Activated CD8-positive, alpha-beta memory T cell treated with anti-CD3 and anti-CD28 coated beads, Interleukin-2, amount 50 U/mL, for 1 hour (primary cell): Measurements from ENCODE around the gene YIF1B.

Experiments
- DNase-seq: peaks from one replicate; pipeline ENCODE4 v3.0.0-alpha.2; 2020; ENCODE audit errors: extremely low read depth

Gene YIF1B

DNA sequence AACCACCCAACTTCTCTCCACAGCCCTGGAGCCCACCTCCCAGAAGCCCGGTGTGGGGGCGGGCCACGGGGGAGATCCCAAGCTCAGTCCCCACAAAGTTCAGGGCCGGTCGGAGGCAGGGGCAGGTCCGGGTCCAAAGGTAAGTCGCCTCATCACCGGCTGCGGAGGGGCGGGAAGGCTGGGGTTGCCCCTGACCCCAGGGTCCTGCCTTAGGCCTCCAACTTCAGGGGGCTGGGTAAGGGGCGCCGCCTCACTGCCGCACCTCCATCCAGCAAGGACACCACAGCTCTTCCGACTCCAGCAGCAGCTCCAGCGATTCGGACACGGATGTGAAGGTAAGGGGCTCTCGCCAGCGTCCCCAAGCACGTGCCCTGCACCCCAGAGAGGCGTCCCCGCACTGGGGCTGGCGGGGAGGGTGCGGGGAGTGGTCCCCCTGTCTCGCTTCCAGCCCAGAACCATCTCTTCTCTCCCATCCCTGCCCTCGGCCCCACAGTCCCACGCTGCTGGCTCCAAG lies 11.3 kb downstream of the YIF1B start:
- DNase-seq, result no peak

DNA sequence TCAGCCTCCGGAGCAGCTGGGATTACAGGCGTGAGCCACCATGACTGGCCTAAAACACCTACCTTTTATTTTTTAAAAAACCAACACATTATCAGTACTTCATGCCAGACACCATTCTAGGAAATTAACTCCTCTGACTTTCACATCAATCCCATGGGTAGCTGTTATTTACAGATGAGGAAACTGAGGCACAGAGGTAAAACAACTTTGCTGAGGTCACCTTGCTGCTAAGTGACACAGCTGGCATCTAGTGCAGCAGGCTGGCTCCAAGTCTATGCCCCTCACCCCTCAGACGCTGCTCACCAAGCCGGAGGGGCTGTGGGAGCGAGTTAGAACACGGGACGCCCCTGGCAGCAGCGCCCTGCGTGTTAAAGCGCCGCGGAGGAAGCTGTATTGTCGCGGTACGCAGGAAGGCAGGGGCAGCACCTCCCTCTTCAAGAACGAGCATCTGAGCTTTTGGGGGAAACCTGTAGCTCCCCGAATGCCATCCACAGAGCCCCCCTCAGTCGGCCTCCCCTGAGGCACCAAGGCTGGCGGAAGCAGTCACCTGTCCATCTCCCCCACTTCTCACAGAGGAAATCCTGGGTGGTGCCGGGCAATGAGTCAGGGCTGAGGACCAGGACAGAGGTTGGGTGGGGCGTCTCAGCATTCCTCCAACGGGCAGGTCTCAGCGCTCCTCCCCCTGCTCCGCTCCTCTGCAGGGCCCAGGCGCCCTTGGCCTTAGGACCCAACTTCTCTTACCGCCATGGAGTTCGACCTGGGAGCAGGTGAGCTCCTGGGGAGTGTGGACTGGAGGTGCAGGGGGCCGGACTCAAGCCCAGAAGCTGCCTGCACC lies 12.0 kb downstream of the YIF1B start, which contains the start of gene C19orf33:
Gene C19orf33, plus strand, starts transcription at position 735 of the 835 bp plus-strand sequence. Its CDS starts 11 bp downstream, at position 746.
- no peak for DNase-seq

DNA sequence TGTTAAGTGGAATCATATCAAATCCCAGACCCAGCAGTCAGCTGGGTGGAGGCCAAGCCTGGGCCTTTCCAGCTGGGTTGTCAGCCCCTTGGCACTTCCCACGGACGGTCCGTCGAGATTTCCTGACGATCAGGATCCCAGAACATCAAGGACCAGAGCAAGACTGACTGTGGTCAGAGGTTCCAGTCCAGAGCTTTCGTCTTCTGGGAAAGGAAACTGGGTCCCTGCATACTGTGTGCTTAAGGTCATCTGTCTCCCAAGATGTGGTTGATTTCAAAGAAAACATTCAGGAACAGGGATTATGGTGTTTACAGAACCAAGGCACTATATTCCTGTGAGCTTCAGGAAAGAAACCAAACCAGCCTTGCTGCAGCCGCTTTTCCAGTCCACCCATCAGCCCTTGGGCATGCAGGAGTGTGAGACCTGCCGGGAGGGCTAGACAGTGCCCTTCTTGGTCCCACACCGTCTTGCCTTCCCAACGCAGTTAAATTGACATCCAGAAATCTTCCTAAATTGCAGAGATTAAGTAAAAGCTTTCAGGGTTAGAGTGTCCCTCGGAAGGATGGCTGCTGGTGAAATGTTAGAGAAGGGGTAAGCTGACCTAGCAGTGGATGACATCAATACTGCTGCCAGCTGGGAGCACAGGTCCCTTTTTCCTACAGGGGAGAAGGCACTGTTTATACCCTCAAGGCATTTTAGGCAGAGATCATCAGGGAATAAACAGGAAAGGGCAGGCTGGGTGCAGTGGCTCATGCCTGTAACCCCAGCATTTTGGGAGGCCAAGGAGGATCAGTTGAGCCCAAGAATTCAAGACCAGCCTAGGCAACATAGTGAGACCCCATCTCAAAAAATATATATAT lies 16.7 kb downstream of the YIF1B start:
- no peak for DNase-seq

DNA sequence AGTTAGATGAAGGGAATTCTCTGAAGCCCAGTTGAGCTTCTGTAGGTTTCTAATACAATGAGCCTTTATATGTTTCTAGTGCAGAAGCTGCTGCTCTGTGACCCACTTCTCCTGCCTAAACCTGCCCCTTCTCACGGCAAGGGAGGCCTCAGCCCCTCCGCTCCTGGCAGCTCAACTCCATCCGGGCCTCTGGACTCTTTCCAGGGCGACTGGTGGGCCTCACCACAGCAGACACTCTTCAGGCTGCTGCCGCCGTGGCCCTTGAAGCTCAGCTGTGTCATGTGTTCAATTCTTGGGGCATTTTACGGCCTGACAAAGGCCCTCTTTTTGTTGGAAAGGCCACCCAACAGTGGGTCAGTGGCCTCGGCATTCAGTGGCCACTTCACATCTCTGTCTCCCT lies 21.7 kb downstream of the YIF1B start:
- no peak for DNase-seq

DNA sequence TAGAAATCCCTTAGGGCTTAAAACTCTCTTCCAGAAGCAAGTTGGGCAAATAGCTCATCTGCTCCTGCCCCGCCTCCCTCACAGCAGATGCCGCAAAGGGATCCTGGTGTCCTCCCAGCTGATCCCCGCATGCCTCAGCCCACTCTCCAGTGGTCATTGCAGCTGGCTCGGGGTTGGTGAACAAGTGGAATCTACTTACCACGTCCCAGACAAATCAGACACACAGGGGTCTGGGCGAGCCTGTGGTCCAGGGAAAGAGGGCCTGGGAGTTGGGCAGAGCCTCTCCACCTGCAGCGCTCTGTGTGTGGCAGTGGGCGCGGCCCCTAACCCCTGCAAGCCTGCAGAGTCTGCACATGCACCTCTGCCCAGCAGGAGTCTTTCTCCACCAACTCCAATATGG lies 22.5 kb downstream of the YIF1B start:
- DNase-seq, result no peak

DNA sequence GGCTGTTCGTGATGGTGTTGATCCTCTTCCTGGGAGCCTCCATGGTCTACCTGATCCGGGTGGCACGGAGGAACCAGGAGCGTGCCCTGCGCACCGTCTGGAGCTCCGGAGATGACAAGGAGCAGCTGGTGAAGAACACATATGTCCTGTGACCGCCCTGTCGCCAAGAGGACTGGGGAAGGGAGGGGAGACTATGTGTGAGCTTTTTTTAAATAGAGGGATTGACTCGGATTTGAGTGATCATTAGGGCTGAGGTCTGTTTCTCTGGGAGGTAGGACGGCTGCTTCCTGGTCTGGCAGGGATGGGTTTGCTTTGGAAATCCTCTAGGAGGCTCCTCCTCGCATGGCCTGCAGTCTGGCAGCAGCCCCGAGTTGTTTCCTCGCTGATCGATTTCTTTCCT lies 23.9 kb downstream of the YIF1B start:
- no peak for DNase-seq

DNA sequence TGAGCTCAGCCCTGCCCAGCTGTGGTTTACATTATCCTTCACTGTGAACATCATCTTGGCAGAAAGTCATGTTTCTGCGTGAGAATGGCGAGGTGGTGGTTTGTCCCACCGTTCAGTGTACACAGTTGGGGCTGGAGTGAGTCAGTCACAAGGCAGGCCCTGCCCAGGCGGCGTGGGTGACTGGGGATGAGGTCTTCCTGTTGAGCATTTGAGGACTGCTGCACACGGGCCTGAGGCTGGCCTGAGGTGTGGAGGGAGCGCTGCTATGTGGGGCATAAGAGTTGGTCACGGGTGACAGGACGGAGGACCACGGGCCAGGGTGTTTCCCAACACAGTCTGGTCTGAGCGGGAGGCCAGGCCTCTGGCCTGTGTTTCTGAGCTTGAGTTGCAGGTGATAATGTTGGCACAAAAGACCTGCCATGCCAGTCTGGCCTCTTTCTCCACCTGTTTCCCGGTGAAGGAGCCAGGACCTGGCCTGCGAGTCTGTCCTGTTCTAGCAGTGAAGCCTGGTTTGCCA lies 25.1 kb downstream of the YIF1B start:
- DNase-seq, result no peak

DNA sequence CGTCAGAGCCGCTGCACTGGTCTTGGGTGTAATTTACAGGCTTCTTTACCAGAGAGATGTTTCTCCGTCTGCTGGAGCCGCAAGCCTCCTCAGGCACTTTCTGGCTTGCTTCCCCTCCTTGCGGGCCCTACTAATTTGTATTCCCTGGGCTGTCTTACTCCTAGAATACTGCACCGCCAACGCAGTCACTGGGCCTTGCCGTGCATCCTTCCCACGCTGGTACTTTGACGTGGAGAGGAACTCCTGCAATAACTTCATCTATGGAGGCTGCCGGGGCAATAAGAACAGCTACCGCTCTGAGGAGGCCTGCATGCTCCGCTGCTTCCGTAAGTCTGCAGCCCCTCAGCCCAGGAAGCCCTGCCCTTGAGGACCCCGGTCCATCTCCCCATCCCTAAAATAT lies 25.8 kb downstream of the YIF1B start:
- DNase-seq, result no peak

DNA sequence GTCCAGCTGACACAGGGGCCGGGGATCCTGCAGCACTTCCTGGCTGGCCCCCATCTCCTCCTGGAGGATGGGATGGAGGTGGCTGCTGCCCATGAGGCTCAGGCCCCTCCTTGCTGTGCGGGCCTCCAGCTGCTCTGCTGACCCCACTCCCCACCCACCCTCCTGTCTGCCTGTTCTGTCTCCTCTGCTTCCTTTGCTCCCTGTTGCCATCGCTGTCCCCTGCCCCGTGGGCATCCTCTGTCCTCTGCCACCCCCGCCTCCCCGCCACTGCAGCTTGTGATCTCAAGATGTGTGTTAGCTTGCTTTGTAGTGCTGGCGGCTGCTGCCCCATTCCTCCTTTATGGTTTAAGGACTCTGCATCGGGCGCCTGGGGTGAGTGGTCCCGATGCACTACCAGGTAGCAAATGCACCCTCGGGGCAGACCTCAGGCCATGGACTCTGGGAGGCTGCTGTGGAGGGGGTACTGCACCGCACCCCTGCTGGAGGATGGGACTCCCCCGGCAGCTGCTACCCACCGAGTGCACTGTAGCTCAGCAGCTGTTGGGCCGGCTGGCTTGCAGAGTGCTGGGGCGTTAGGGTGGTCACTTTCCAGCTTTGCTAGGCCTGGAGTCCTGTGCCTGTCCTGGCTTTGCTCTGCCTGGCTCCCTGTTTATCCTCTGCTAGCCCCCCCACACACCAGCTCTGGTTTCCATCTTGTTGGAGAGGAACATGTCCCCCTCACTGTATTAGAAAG lies 27.5 kb downstream of the YIF1B start:
- no peak for DNase-seq

DNA sequence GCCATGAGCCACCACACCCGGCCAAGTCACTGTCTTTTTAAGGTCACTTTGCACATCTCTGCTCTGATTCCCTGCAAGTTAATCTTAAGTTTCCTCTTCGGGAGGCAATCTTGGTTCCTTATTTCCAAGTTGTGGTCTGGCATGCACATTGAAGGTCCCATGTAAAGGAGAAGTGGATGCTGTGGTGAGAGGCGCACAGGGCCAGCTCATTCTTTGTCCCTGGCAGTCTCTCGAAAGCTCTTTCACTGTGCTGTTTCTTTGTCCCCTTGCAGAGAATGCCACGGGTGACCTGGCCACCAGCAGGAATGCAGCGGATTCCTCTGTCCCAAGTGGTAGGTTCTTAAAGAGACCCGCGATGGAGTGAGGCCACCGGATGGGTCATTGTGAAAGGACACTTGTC lies 28.1 kb downstream of the YIF1B start:
- DNase-seq, result no peak

DNA sequence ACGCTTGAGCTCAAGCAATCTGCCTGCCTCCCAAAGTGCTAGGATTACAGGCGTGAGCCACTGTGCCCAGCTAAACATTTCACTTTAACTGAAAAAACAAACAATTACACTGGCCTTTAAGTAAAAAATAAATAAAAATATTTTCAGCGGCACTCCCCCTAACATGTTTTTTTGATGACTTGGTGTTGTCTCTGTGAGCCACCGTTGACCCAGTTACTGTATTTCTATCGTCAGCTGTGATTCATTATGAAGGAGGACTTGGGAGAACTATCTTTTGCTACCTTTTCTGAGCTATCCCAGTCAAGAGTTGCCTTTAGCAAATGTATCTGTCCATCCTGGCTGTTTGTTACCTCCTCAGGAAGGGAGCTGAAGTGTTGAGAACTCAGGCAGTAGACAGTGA lies 30.2 kb downstream of the YIF1B start:
- DNase-seq, result no peak

DNA sequence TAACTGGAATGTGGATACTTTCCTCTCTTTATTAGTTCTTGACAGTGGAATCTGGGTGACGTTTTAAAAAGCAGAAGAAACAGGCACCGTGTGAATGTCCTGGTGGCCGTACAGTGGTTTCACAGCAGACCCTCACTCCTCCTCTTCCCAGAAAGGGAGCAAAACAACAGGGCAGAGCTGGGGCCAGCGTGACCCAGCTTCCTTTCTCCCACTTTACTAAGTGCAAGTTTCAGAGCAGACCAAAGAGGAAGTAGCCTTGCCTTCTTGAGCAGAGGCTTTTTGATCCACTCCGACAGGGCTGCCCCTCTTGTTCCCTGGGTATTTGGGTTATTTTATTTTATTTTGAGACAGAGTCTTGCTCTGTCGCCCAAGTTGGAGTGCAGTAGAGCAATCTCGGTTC lies 31.3 kb downstream of the YIF1B start:
- no peak for DNase-seq

DNA sequence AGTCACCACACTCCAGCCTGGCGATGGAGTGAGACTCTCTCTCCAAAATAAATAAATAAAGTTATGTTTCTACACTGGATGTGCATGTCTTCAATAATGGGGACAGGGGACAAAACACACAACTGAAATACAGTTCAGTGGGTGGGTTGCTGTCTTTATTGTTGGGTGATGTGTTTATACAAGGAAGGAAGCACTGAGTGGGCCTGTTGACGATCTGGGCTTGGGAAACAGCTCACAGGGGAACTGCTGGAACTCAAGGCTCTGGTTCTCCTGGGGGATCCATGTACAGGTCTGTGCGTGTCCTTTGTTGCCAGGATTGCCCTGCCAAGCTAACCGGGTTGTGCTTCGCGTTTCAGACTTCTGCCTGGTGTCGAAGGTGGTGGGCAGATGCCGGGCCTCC lies 32.5 kb downstream of the YIF1B start:
- DNase-seq, result no peak

DNA sequence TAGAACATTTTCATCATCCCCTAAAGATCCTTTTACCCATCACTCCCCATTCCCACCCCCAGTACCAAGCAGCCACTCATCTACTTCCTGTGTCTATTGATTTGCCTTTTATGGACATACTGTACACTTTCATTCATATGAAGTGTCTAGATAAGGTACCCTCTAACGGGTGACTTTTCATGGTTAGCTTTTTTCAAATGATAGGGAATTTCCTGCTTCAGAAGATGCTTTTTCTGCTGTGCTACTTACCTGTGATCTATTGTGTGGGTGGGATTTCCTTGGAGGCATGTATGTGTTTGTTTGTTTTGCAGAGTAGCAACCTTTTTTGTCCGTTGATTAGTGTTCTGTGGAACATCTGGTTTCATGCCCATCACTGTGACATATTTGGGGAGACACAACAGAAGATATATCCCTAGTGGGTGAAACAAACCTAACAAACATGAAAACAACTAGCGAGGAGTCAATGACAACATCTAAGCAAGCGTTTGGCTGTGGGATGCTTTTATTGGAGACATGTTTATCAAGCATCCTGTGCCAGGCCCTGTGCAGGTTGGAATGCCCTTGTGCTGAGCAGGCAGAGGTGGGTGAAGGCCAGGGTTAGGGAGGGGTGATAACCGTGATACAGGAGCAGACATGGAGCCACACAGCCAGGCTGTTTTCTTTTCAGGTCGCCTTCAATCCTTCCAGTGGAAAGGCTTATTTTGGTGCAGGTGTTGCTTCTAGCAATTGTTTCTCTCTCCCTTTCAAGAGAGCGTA lies 33.8 kb downstream of the YIF1B start:
- DNase-seq, result no peak

DNA sequence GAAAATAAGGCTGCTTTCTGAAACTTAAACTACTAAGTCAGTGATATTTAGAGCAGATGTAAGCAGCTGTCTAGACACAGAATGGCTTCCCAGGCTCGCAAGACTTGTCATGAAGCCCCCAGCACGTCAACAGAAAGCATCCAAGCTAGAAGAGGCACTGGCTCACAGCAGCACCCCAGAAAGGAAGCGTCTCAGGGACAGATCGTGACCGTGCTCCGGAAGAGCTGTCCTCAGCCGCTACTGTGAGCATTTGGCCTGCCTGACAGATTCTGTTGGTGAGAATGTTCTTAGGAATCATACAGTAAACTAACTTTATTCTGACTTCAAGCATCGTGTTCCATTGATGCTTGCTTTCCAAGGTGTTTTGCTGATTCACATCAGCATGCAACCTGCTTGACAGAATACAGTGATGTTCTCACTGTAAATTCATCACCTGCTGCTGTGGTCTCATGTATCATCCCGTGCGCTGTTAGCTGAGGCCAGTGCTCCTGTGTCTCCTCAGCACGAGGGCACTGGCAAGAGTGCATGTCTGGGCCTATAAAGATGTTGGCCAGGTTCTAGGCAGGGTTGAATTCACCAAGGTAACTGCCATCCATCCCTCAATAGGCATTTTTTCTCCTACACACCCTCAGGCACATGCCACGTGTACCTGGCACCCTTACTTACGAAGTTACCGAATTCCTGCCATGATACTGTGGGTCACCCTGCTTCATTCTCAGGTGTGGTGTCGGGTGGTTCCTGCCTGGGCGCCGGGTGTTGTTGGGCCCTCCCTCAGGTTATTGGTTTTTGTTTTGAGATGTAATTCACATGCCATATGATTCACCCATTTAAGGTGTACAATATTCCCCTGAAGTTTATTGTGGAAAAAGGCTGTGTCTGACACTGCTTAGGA lies 35.5 kb downstream of the YIF1B start:
- no peak for DNase-seq

DNA sequence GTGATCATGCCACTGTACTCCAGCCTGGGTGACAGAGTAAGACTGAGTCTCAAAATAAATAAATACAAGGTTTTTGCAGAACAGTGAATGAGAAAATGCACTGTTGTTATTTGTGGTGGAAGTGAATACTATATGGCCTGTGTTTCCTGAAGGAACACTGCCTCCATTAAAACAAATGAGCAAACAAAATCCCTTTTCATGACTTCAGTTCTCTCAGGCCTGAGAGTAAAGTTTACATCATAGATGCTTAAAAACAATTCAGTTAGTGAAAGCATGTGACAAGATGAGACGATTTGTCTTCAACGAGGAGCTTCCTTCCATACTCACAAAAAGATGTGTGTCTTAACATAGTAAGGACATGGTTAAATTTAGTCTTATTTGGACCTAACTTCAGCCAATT lies 37.0 kb downstream of the YIF1B start:
- DNase-seq, result no peak

DNA sequence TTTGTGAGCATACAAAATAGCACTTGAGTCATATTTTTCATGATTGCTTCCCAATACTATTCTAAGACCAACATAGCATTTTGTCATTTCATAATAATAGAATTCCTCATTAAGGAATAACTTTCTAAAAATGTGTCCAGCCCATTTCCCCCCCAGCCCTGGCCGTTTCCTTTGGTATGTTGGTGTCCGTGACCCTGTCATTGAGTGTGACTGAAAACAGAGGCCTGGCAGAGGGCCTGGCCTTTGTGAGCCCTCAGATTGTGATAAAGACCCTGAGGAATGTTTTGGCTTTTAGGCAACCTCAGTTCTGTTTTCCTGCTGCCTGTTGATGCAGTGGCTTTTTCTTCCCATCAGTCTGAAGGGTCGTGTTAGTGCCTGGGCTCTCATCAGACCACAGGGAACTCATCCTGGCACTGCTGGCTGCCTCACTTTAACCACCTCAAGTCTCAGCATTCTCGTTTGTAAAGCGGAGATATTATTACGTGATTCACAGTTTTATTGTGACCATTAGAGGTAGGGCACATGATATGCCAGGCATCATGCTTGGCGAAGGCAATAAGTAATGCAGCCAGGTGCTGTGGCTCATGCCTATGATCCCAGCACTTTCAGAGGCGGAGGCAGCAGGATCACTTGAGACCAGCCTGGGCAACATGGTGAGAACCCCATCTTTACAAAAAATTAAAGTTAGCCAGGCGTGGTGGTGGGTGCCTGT lies 37.6 kb downstream of the YIF1B start:
- no peak for DNase-seq

DNA sequence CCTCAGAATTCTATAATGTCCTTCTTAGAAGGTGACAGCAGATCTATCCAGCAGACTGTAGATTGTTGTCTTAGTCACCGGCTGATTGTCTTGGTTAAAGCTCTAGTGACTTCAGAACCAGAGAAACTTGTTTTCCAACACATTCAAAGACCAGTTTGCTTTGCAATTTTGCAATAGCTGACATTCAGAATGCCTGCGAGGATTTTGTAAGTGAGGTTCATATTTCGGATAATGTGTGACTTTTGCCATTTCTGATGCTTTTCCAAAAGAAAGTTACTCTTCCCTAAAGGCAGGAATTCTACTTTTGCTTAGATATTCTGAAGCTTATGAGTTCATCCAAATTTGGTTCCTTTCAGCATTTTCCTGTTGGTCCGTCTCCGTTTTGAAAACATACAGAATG lies 38.2 kb downstream of the YIF1B start:
- no peak for DNase-seq

DNA sequence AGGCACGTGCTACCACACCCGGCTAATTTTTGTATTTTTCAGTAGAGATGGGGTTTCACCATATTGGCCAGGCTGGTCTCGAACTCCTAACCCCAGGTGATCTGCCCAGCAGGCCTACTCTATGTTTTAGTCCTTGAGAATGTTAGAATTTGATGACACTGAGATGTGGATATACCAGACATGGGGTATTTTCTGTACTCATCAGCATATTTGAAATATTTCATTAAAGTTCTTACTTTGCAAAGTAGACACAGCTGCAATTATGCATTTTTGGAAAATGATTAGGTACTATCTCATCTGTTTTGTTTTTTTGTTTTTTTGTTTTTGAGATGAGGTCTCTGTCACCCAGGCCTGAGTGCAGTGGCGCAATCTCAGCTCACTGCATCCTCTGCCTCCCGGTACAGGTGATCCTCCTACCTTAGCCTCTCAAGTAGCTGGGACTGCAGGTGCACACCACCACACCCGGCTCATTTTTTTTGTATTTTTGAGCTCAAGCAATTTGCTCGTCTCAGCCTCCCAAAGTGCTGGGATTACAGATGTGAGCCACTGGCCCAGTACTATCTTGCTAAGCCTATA lies 38.7 kb downstream of the YIF1B start:
- DNase-seq, result no peak
